Measurements from ENCODE around the gene LTB4R2. TPM values are rescaled to one million over a fixed set of nuclear protein-coding genes. Genes with fewer than 3 reads are reported as not detected.

The LTB4R2 gene
- total RNA-seq, 6 experiments from 2014 or later, result 1.8 to 5.8 (median 3.5) TPM

DNA sequence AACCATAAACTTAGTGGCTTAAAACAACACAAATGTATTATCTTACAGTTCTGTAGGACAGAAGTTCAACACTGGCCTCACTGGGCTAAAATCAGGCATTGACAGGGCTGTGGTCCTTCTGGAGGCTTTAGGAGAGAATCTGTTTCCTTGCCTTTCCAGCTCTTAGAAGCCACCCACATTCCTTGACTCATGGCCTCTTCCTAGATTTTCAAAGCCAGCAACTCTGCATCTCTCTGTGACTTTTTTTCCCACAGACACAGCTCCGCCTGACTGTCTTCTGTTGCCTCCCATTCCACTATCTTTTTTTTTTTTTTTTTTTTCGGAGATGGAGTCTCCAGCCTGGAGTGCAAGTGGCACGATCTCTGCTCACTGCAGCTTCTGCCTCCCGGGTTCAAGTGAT is 46.3 kb downstream of the LTB4R2 start:
- ATAC-seq (no peak), DNase-seq (no peak)
- no peaks in the 10 kb centered on the region for H3K9me3 ChIP-seq
- no peaks in the 10 kb centered on the region for H3K36me3 ChIP-seq
- peaks cover 0 to 4% (median 0%) of the 10 kb centered on the region in 4 donors for H3K4me1 ChIP-seq
- intact Hi-C loops (cut with DNase I), result no loop called here
- WGBS (ENCODE audit: insufficient coverage, low coverage, low lambda C conversion rate, missing lambda C conversion rate), result 73% methylated on average over 2 of the region's 4 CpGs
- TF ChIP-seq, protein P1, sequence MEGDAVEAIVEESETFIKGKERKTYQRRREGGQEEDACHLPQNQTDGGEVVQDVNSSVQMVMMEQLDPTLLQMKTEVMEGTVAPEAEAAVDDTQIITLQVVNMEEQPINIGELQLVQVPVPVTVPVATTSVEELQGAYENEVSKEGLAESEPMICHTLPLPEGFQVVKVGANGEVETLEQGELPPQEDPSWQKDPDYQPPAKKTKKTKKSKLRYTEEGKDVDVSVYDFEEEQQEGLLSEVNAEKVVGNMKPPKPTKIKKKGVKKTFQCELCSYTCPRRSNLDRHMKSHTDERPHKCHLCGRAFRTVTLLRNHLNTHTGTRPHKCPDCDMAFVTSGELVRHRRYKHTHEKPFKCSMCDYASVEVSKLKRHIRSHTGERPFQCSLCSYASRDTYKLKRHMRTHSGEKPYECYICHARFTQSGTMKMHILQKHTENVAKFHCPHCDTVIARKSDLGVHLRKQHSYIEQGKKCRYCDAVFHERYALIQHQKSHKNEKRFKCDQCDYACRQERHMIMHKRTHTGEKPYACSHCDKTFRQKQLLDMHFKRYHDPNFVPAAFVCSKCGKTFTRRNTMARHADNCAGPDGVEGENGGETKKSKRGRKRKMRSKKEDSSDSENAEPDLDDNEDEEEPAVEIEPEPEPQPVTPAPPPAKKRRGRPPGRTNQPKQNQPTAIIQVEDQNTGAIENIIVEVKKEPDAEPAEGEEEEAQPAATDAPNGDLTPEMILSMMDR (IDR thresholded peaks at IDR 0.05), result no peak
- TF ChIP-seq POLR2A (IDR thresholded peaks at IDR 0.05), result no peak
- no peak overlapping the region for H3K27ac ChIP-seq
- no peaks in the 10 kb centered on the region for H3K27me3 ChIP-seq
- no peak overlapping the region for H3K4me3 ChIP-seq

DNA sequence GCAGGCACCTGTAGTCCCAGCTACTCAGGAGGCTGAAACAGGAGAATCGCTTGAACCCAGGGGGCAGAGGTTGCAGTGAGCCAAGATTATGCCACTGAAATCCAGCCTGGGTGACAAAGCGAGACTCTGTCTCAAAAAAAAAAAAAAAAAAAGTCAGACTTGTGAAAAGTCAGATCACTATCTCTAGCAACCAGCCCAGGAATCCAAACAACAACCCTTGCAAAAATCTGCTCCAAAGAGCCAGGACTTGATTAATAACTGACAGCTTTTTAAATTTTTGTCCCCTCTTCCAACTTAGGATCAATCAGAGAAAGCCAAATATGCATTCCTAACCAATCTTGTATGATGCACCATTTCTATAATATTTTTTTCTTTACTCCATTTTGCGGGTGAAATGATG is 50.3 kb downstream of the LTB4R2 start:
- WGBS (ENCODE audit: insufficient coverage, low coverage, low lambda C conversion rate, missing lambda C conversion rate), result 94% methylated on average over 2 of the region's 3 CpGs
- Histone ChIP-seq H3K27ac (no peak overlapping the region), H3K27me3 (no peaks in the 10 kb centered on the region), H3K4me3 (no peak overlapping the region), H3K36me3 (no peaks in the 10 kb centered on the region), H3K9me3 (no peaks in the 10 kb centered on the region), H3K4me1 (no peaks in the 10 kb centered on the region)
- ATAC-seq (no peak), DNase-seq (no peak)
- no peak for TF ChIP-seq POLR2A (IDR thresholded peaks at IDR 0.05)
- TF ChIP-seq, protein P1 (IDR thresholded peaks at IDR 0.05), result no peak
- intact Hi-C loops (cut with DNase I), result no loop called here

DNA sequence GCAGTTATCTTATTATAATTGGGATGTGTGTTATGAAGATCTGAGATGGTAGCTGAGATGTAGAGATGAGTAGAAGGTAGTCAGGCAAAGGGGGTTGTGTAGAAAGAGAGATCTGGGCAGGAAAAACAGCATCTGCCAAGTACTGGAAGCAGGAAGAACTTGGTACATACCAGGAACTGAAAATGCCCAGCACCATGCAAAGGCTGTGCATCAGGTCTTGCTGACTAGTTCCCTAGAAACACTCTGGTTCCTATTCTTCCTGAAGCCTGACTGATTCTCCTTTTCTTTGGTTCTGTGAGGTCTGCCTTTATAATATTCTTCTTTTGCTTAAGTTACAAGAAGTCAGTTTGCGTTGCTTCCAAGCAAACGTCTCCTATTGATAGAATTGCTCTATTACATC is 51.4 kb downstream of the LTB4R2 start:
- Histone ChIP-seq H3K4me1 (no peaks in the 10 kb centered on the region), H3K36me3 (no peaks in the 10 kb centered on the region), H3K4me3 (no peak overlapping the region), H3K27me3 (no peaks in the 10 kb centered on the region), H3K9me3 (no peaks in the 10 kb centered on the region), H3K27ac (no peak overlapping the region)
- ATAC-seq (peak in 1 of 4 donors; percentile 27), DNase-seq (no peak)
- WGBS (ENCODE audit: insufficient coverage, low coverage, low lambda C conversion rate, missing lambda C conversion rate), result 64% methylated on average over 2 of the region's 2 CpGs
- TF ChIP-seq, protein P1 (IDR thresholded peaks at IDR 0.05), result no peak
- TF ChIP-seq POLR2A (IDR thresholded peaks at IDR 0.05), result no peak
- intact Hi-C loops (cut with DNase I), result no loop called here

Small RNA genes lying within 50 kb of the gene (small RNA-seq; reads per million reads assigned to genes)
- gene RF00026, result 0 reads per million in 2 experiments

Other genes with a start within 250 kb of the LTB4R2 start
- gene CPNE6, start 238.6 kb upstream of the LTB4R2 start, total RNA-seq, result under 1 TPM in 4 of 6 experiments, not detected in 2; 0.09 to 0.40 (median 0.18) TPM
- 100 to 1,000 TPM; 124 to 615 (median 240) TPM for gene PCK2, start 215.8 kb upstream of the LTB4R2 start, total RNA-seq
- gene DCAF11, start 195.4 kb upstream of the LTB4R2 start, total RNA-seq, result 100 to 1,000 TPM in 3 of 6 experiments, 10 to 100 TPM in 3; 65.9 to 180 (median 103) TPM
- gene NRL, start 195.2 kb upstream of the LTB4R2 start, total RNA-seq, result 1 to 10 TPM; 1.4 to 2.9 (median 2.1) TPM
- 10 to 100 TPM in 3 of 6 experiments, 1 to 10 TPM in 3; 1.5 to 32.5 (median 9.3) TPM for gene FITM1, start 179.5 kb upstream of the LTB4R2 start, total RNA-seq
- gene PSME1, start 173.9 kb upstream of the LTB4R2 start, total RNA-seq, result 100 to 1,000 TPM in 4 of 6 experiments, 10 to 100 TPM in 2; 81.7 to 119 (median 107) TPM
- 10 to 100 TPM; 10.2 to 21.4 (median 11.9) TPM for gene EMC9, start 168.5 kb upstream of the LTB4R2 start, total RNA-seq
- gene PSME2, start 163.5 kb upstream of the LTB4R2 start, total RNA-seq, result 100 to 1,000 TPM in 4 of 6 experiments, 10 to 100 TPM in 2; 66.1 to 142 (median 110) TPM
- gene RNF31, start 162.6 kb upstream of the LTB4R2 start, total RNA-seq, result 10 to 100 TPM; 17.5 to 39.6 (median 26.2) TPM
- 10 to 100 TPM; 17.4 to 66.6 (median 37.2) TPM for gene IRF9, start 148.9 kb upstream of the LTB4R2 start, total RNA-seq
- gene REC8, start 138.1 kb upstream of the LTB4R2 start, total RNA-seq, result 1 to 10 TPM; 1.6 to 7.4 (median 3.4) TPM
- 10 to 100 TPM; 17.9 to 44.0 (median 23.0) TPM for gene IPO4, start 121.3 kb upstream of the LTB4R2 start, total RNA-seq
- gene TM9SF1, start 114.7 kb upstream of the LTB4R2 start, total RNA-seq, result 10 to 100 TPM; 32.1 to 49.8 (median 41.2) TPM
- under 1 TPM in 2 of 6 experiments, not detected in 4; 0.29 TPM for gene TSSK4, start 104.4 kb upstream of the LTB4R2 start, total RNA-seq
- gene CHMP4A, start 96.7 kb upstream of the LTB4R2 start, total RNA-seq, result 10 to 100 TPM; 11.9 to 28.9 (median 17.1) TPM
- gene MDP1, start 94.1 kb upstream of the LTB4R2 start, total RNA-seq, result 1 to 10 TPM; 3.7 to 6.3 (median 4.9) TPM
- 10 to 100 TPM; 60.0 to 72.9 (median 68.7) TPM for gene NEDD8, start 77.8 kb upstream of the LTB4R2 start, total RNA-seq
- gene GMPR2, start 77.2 kb upstream of the LTB4R2 start, total RNA-seq, result 10 to 100 TPM; 26.2 to 40.2 (median 34.2) TPM
- gene TINF2, start 67.5 kb upstream of the LTB4R2 start, total RNA-seq, result 10 to 100 TPM; 13.4 to 28.1 (median 24.1) TPM
- gene TGM1, start 47.0 kb upstream of the LTB4R2 start, total RNA-seq, result 1 to 10 TPM in 2 of 6 experiments, under 1 TPM in 4; 0.37 to 1.9 (median 0.77) TPM
- gene RABGGTA, start 38.5 kb upstream of the LTB4R2 start, total RNA-seq, result 10 to 100 TPM; 11.5 to 28.3 (median 15.2) TPM
- 10 to 100 TPM; 49.1 to 89.3 (median 60.1) TPM for gene DHRS1, start 10.4 kb upstream of the LTB4R2 start, total RNA-seq
- 10 to 100 TPM in 4 of 6 experiments, 1 to 10 TPM in 2; 8.2 to 15.3 (median 11.4) TPM for gene NOP9, start 10.3 kb upstream of the LTB4R2 start, total RNA-seq
- 100 to 1,000 TPM; 118 to 219 (median 196) TPM for gene CIDEB, start 2.2 kb upstream of the LTB4R2 start, total RNA-seq
- 1 to 10 TPM; 2.7 to 5.5 (median 3.9) TPM for gene LTB4R, start 1.4 kb downstream of the LTB4R2 start, total RNA-seq
- 1 to 10 TPM; 2.3 to 7.2 (median 3.9) TPM for gene ADCY4, start 24.9 kb downstream of the LTB4R2 start, total RNA-seq
- 1 to 10 TPM in 2 of 6 experiments, under 1 TPM in 4; 0.70 to 1.6 (median 0.90) TPM for gene RIPK3, start 29.9 kb downstream of the LTB4R2 start, total RNA-seq
- gene NFATC4, start 58.0 kb downstream of the LTB4R2 start, total RNA-seq, result 1 to 10 TPM; 1.0 to 3.7 (median 2.0) TPM
- gene NYNRIN, start 88.9 kb downstream of the LTB4R2 start, total RNA-seq, result 1 to 10 TPM; 1.8 to 6.1 (median 2.7) TPM
- gene CBLN3, start 119.5 kb downstream of the LTB4R2 start, total RNA-seq, result 1 to 10 TPM in 4 of 6 experiments, under 1 TPM in 2; 0.74 to 1.8 (median 1.2) TPM
- 10 to 100 TPM; 19.6 to 24.9 (median 21.4) TPM for gene KHNYN, start 119.8 kb downstream of the LTB4R2 start, total RNA-seq
- gene SDR39U1, start 132.6 kb downstream of the LTB4R2 start, total RNA-seq, result 10 to 100 TPM; 24.9 to 32.8 (median 28.3) TPM
- not detected for gene CMA1, start 198.1 kb downstream of the LTB4R2 start, total RNA-seq

All from right lobe of liver (tissue), 6 donors.